T1000 (cell line): Measurements from ENCODE around the gene OAT.
A peak's percentile ranks its signal among the peaks of the same experiment; 100 is the strongest.
"Not testable (repeated sequence)": the region's sequence is repeated elsewhere in the genome, so short reads cannot be mapped to it uniquely, and the experiment has no call there.

Source experiments
- DNase-seq: peaks from one replicate; lab custom pipeline; 2025; ENCODE audit warnings: mixed read lengths; lab: John Stamatoyannopoulos, UW

The OAT gene

GRCh38 chr10:124378881-124379471 lies 39.7 kb downstream of the OAT start:
- no peak for DNase-seq

DNA sequence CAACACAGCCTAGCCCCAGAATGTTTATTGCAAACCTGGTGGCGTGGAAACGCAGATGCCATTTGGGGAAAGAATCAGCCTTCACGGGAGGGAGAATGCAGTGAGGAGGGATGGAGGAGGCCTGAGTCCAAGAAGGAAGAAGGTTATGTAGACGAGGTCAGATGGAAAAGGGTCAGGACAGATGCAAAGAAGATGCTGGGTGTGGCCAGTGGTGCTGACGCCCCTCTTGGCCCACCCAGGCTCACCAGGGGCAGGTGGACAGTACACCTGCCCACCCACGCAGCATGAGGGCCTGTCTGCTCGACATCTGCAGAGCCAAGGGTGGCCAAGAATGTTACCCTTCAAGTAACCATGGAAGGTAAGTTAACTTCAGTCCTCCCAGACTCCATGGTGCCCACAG lies 40.5 kb downstream of the OAT start:
- DNase-seq = no peak

- DNase-seq = no peak
Measured at GRCh38 chr10:124377101-124377500, 41.6 kb downstream of the OAT start.

GRCh38 chr10:124376411-124376810 lies 42.3 kb downstream of the OAT start:
- DNase-seq = no peak

- no peak for DNase-seq
Measured at GRCh38 chr10:124375691-124376090, 43.0 kb downstream of the OAT start.

DNA sequence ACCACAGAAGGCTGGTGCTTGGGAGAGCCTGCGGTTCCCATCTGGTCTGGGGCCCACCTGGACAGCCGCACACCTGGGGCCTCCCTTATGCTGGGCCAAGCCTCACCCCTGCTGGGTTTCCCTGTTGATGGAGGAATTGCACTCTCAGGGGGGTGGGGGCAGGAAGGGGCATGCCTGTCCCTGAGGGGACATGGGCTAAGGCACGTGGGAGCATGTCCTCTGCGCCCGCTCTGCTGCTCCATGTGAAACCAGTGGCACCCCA lies 43.4 kb downstream of the OAT start:
- no peak for DNase-seq

- no peak for DNase-seq
Measured at GRCh38 chr10:124374535-124375352, 44.0 kb downstream of the OAT start.

GRCh38 chr10:124372899-124373298 lies 45.8 kb downstream of the OAT start:
- DNase-seq = no peak

- DNase-seq = no peak
Measured at GRCh38 chr10:124370426-124370825, 48.3 kb downstream of the OAT start.

- no peak for DNase-seq
Measured at GRCh38 chr10:124369986-124370385, 48.7 kb downstream of the OAT start.

GRCh38 chr10:124369533-124369932 lies 49.2 kb downstream of the OAT start:
- DNase-seq = not testable (repeated sequence)

DNA sequence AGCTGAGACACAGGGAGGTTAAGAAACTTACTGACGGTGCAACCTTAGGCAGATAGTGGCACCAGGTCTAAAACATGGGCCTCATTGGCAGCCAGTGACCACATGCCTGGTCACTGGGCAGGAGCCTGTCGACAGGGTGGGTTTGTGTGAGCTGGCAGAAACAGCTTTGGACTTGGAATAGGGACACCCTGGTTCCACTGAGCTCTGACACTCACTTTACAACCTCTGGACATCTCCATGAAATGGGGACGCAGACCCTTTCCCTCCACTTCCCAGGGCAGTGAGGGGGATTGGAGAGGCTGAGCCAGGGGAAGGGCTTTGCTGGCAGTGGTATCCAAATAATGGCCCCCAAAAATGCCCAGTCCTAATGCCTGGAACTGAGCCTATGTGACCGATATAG lies 49.7 kb downstream of the OAT start:
- no peak for DNase-seq

DNA sequence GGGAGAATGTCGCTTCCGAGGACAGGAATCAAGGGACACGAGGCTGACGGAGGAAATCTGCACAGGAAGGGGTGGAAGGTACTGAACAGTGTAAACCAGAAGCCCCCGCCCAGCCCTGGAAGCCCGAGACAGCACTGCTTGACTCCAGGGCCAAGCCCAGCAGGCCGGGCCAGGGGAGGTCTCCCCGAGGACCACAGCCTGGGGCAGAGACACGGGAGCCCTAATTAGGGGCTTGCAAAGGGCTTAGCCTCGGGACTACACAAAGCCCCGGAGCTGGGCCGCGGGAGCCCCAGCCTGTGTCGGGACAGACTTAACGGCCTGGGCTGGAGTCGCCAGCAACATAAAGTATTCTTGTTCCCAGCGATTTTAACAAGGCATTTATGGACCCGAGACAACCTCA lies 50.8 kb downstream of the OAT start:
- DNase-seq = no peak

GRCh38 chr10:124367414-124367813 lies 51.3 kb downstream of the OAT start:
- DNase-seq = no peak

DNA sequence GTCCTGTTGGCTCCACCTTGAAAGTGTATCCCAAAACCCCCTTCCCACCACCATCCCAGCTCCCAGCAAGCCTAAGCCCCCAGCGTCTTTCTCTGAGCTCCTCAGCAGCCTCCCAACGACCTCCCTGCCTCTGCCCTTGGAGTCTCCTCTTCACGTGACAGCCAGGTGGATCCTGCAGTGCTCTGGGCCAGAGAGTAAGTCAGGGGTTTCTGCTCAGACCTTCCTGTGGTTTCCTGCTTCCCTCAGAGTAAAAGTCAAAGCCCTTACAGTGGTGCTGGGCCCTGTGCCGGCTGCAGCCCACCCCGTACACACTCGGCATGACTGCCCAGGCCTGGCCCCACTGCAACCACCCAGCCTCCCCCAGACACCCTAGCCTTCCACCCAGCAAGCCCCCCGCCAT lies 51.9 kb downstream of the OAT start:
- no peak for DNase-seq

DNA sequence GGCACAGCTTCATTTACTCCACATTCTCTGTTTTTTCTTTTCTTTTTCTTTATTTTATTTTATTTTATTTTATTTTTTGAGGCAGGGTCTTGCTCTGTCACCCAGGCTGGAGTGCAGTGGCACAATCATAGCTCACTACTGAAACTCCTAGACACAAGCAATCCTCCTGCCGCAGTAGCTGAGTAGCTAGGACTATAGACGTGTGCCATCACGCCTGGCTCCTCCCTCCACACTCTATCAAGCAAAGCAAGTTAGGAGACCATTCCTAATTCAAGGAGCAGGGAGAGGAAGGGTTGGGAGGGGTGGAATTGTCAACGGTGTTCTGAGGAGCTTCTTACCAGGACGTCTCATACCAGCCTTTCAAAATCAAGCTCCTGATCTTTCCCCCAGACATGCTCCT lies 52.4 kb downstream of the OAT start:
- DNase-seq = no peak

GRCh38 chr10:124364674-124365073 lies 54.0 kb downstream of the OAT start:
- DNase-seq = no peak

DNA sequence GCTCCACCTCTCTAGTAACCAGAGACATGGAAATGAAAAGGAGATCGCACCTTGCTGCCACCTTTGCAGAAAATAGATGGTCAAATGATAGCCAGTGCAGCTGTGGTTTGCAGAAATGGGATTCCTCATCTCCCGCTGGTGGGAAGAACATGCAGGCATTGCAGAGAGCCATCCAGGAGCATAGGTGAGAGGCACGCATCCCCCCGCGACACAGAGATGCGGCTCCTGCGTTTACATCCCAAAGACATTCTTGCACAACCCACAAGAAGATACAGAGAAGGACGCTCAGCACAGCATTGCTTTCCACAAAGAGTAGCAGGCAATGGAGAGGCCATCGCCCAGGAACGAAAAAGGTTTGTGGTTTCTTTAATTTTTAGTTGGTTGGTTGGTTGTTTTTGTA lies 56.2 kb downstream of the OAT start:
- no peak for DNase-seq

DNA sequence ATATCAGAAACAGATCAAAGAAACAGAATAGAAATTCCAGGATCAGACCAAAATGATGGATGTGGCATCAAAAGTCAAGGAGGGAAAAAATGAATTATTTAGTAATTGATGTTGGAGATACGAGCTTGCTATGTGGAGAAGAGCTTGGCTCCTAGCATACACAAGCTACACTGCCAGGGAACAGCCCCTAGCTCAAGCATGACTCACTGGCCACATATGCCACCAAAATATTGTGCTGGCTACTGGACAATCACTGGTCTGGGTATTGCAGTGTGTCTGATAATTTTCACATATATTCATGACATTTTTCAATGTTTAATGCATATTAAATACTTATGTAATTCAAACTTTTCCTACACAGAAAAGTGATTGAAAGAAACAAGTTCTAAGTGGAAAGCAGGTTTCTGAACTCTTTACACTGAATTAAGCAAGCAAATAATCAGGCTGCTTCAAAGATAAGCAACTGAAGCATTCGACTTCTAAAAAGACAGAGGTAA lies 59.3 kb downstream of the OAT start:
- no peak for DNase-seq

DNA sequence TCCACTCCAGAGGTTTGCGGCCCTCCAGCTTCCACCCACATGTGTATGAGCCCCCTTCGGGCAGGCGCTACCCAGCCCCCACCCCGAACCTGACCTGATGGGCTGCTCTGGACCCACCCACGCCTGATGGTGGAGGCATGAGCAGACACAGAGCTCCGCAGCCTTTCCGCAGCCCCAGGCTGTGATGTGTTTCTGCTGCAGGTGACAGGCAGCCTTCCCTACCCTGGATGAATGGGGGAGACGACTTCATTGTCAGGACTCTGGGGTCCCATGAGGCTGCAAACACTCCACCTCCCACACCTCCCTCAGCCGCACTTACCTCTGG lies 61.2 kb downstream of the OAT start:
- DNase-seq = no peak

GRCh38 chr10:124356701-124357560 lies 61.8 kb downstream of the OAT start:
- DNase-seq = no peak

GRCh38 chr10:124354411-124355382 lies 64.0 kb downstream of the OAT start:
- DNase-seq = peak; percentile 10
